Prostate gland (tissue), 2 donors: Measurements from ENCODE around the gene C3.

Experiments used
- POLR2A ChIP-seq: fragments of 450-650 bp; IDR thresholded peaks from one replicate; pipeline ENCODE4 v1.6.1; 2016; ENCODE audit warnings: antibody characterized with exemption, mild to moderate bottlenecking
- TF ChIP-seq, protein P1 (sequence below), 4 experiments: fragments of 200-600 bp in 2 of 4; fragments of 450-650 bp in 2 of 4; sonication (generic) in 2 of 4; IDR thresholded peaks; 1 replicate in 3 of 4; 2 replicates in 1 of 4; pipeline ENCODE4 v1.5.1; 2016 to 2019; ENCODE audit warnings: antibody characterized with exemption in 4 of 4, mild to moderate bottlenecking in 2 of 4, moderate library complexity in 2 of 4

DNA sequence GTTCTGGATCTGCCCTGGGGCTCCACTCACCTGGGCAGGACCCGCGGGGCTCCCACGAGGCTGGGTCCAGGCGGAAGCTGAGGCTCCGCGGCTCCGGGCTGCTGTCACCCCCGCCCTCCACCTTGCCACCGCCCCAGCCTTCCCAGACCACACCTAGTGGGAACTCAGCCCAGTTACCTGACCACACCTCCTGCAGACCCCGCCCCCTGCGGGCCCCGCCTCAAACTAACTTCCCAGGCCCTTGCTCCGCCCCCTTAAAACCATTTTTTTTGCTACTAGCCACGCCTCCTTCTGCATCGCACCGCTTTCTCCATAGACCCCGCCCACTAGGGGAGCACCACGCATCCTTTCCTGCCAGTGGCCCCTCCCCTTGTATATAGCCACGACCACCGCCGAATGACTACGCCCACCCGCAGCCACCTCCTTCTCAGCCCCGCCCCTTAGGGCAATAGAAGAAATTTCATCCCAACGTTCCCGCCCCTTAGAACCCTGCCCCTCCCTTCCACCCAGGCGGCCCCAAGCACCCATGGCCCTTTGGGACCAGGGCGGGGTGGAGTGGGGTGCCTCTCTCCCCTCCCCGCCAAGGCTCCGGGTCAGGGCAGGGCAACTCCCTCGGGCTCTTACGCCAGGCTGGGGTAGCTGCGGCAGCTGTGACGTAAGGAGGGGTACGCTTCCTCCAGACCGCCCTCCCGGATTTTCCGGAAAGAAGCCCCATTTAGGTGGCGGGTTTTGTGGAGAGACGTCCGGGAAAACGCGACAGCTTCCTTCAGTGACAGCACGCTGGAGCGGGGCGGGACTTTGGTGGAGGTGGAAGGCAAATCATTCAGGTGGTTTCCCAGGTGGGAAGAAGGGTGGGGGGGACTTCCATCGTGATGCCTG is 47.1 kb upstream of the C3 start, which contains the start of gene SH2D3A:
- peak; percentile 90 for TF ChIP-seq POLR2A
- TF ChIP-seq, protein P1, sequence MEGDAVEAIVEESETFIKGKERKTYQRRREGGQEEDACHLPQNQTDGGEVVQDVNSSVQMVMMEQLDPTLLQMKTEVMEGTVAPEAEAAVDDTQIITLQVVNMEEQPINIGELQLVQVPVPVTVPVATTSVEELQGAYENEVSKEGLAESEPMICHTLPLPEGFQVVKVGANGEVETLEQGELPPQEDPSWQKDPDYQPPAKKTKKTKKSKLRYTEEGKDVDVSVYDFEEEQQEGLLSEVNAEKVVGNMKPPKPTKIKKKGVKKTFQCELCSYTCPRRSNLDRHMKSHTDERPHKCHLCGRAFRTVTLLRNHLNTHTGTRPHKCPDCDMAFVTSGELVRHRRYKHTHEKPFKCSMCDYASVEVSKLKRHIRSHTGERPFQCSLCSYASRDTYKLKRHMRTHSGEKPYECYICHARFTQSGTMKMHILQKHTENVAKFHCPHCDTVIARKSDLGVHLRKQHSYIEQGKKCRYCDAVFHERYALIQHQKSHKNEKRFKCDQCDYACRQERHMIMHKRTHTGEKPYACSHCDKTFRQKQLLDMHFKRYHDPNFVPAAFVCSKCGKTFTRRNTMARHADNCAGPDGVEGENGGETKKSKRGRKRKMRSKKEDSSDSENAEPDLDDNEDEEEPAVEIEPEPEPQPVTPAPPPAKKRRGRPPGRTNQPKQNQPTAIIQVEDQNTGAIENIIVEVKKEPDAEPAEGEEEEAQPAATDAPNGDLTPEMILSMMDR (IDR thresholded peaks at IDR 0.05): peak in 2 of 4 experiments; percentile 29 to 32
